GM12864 (cell line): ENCODE data around the gene EIF3F.

ENCODE experiments used
- DNase-seq: peaks from one replicate; pipeline ENCODE4 v3.0.0-alpha.2; 2011; ENCODE audit warnings: low read depth
- H3K4me3 ChIP-seq: 2 replicates; pipeline ENCODE4 v1.5.1; 2011; ENCODE audit warnings: mild to moderate bottlenecking, low read depth, low read length, control low read depth
- CTCF ChIP-seq: IDR thresholded peaks from 2 replicates; pipeline ENCODE4 v1.5.1; 2011; ENCODE audit warnings: low read depth, mild to moderate bottlenecking, moderate library complexity, low read length, control low read depth, inconsistent platforms; ENCODE audit errors: missing control alignments

EIF3F gene

GRCh38 chr11:7986768-7987559 is at the start of gene EIF3F:
EIF3F (plus strand) TSS chr11:7987337; CDS start chr11:7987353, 16 bp downstream.
- peak; percentile 100 for DNase-seq
- peak within 1 kb of the TSS; percentile 89 for H3K4me3 ChIP-seq
- peak; percentile 72 for TF ChIP-seq CTCF

- H3K4me3 ChIP-seq = no peak overlapping the region
- no peak for TF ChIP-seq CTCF
- no peak for DNase-seq
Observed at GRCh38 chr11:7941146-7941545, 46.0 kb upstream of the EIF3F start.

- no peak for DNase-seq
- TF ChIP-seq CTCF = no peak
- H3K4me3 ChIP-seq = no peak within 1 kb of the TSS
Observed at GRCh38 chr11:7941608-7942007, 45.5 kb upstream of the EIF3F start, which contains the start of gene OR10A3. OR10A3 (minus strand) TSS chr11:7941708; CDS start chr11:7939520, 2,188 bp downstream.

GRCh38 chr11:7944123-7944522 is 43.0 kb upstream of the EIF3F start:
- no peak for DNase-seq
- TF ChIP-seq CTCF = no peak
- no peak overlapping the region for H3K4me3 ChIP-seq

- TF ChIP-seq CTCF = no peak
- no peak overlapping the region for H3K4me3 ChIP-seq
- DNase-seq = no peak
Observed at GRCh38 chr11:7949934-7950333, 37.2 kb upstream of the EIF3F start.

GRCh38 chr11:7955191-7955590 is 31.9 kb upstream of the EIF3F start:
- no peak for DNase-seq
- H3K4me3 ChIP-seq = no peak overlapping the region
- no peak for TF ChIP-seq CTCF

GRCh38 chr11:7964261-7964660 is 22.9 kb upstream of the EIF3F start:
- DNase-seq = no peak
- H3K4me3 ChIP-seq = no peak overlapping the region
- TF ChIP-seq CTCF = no peak
